HG03575 (cell line): ENCODE data around the gene SLC7A5.
"Not testable (repeated sequence)": the region's sequence is repeated elsewhere in the genome, so short reads cannot be mapped to it uniquely, and the experiment has no call there.

ENCODE experiments used
- ATAC-seq: cut with Tn5 transposase; IDR thresholded peaks from one replicate; pipeline ENCODE4 v1.9.1; 2021; ENCODE audit not compliant: unreplicated experiment, insufficient number of reproducible peaks, low FRiP score; ENCODE audit errors: extremely low read depth

Gene SLC7A5

GRCh38 chr16:87837627-87838289 lies 31.5 kb downstream of the SLC7A5 start:
- no peak for ATAC-seq

- no peak for ATAC-seq
Measured at GRCh38 chr16:87836844-87837581, 32.3 kb downstream of the SLC7A5 start.

- no peak for ATAC-seq
Measured at GRCh38 chr16:87836346-87836843, 32.9 kb downstream of the SLC7A5 start.

GRCh38 chr16:87835882-87836331 lies 33.4 kb downstream of the SLC7A5 start:
- no peak for ATAC-seq

- ATAC-seq = no peak
Measured at GRCh38 chr16:87834668-87835473, 34.4 kb downstream of the SLC7A5 start.

DNA sequence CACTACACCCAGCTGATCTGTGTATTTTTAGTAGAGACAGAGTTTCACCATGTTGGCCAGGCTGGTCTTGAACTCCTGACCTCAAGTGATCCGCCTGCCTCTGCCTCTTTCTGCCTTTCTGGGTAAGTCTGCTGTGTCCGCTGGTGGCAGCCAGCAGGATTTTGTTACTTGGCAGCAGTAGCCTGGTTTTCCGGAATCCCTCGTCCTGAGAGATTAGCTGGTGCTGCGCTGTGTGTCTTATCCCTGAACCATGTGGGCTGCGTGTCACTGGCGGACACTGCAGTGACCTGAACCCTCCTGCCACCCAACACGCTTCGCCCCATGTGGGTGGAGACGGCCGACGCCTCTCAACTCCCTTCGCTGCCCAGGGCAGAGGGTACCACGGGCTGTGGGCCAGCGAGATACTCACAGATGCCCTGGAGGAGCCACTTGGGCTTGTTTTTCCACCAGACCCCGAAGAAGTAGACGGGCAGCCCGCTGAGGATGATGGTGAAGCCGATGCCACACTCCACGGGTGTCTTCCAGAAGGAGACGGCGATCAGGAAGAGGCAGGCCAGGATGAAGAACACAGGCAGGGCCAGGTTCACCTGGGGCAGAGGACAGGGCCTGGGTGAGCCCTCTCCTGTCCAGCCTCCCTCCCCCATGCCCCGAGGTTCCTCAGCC lies 35.2 kb downstream of the SLC7A5 start:
- ATAC-seq = no peak

GRCh38 chr16:87833548-87833947 lies 35.8 kb downstream of the SLC7A5 start:
- ATAC-seq = no peak

DNA sequence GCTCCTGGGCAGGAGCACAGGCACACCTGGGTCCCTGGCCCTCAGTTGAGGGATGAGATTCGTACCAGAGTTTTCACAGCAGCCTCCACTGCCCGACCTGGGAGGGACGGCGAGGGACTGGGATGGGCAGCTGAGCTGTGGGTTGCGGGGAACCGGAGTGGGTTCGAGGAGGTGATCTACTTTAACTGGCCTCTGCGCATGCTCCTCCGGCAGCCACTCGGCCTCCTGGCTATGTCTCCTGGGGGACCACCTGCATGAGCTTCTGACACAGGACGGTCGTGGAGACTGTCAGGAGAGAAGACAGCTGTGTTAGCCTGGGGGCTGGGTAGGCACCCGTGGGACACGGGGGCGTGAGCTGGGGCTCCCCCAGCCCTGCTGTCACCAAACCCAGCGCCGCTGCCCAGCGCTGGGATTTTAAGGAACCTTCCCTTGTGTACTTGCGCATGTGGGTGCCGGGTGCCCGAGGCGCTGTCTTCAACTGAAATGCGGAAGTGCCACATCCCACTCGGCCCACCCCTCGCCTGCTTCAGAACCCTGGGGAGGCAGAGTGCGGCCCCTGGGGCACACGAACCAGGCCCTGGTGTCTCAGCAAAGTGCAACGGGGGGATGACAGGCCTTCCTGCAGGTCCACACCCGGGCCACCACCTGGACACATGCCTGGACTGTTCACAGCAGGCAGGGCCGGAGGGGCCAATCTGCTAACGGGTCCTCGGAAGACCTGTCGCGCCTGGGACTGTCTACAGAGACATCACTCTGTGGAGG lies 36.4 kb downstream of the SLC7A5 start:
- no peak for ATAC-seq

- no peak for ATAC-seq
Measured at GRCh38 chr16:87832137-87832527, 37.2 kb downstream of the SLC7A5 start.

GRCh38 chr16:87831421-87832136 lies 37.7 kb downstream of the SLC7A5 start:
- no peak for ATAC-seq

DNA sequence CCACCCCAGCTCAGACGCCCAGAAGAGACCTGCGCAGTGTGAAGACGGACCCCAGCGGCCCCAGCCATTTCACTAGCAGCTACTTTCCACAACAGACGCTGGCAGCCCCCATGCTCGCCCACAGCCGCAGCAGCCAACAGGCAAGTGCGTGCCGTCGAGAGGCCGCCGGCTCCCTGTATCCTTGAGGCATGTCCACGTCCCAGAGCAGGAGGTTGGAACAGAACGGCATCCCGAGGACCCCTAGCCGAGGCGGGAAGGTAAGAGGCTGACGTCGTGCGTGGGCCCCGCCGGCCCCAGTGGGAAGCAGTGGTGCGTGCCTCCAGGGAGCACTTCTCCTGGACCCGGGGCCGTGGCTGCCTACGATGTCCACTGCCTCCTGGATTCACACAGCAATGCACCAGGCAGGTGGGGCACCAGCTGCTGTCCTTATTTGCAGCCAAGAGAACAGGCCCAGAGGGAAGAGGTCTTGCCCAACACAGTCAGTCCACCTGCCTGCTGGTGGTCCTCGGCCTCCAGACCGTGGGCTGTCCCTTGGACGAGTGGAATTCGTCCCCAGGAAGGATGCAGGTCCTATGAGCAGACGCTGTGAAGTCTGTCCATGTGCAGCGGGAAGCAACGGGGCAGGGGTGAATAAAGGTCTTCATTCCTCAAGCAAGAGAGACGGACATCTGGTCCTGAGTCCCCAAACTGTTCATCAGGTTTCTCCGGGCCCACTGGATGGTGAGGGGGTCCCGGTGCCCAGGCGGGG lies 38.5 kb downstream of the SLC7A5 start:
- no peak for ATAC-seq

DNA sequence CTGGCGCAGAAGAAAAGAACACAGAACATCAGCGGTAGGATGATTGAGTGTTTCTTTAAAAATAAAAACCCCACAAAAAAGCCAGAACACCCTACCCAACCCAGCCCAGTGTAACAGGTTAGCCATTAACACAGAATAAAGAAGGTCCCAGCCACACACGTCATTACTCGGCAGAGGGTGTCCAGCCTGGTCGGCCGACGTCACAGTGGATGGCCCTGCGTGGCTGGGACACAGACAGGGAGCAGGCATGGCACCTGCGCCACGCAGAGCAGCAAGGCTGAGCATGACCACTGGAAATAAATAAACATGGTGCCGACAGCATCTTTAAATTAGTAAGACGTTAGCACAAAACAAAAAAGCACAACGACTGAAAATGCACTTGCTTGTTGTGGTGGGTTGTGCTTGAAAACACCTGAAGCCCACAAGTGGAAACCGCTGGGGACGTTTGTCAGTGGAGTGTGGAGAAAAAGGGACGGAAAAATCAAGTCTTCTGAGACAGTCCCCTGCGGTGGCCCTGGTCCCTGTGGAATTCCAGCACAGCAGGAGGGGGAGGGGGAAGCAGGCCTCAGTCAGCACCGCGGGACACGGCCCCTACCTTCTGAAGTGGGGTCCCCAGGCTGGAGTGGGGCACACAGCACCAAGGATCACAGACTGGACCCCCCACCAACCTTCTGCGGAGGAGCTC lies 39.2 kb downstream of the SLC7A5 start:
- no peak for ATAC-seq

DNA sequence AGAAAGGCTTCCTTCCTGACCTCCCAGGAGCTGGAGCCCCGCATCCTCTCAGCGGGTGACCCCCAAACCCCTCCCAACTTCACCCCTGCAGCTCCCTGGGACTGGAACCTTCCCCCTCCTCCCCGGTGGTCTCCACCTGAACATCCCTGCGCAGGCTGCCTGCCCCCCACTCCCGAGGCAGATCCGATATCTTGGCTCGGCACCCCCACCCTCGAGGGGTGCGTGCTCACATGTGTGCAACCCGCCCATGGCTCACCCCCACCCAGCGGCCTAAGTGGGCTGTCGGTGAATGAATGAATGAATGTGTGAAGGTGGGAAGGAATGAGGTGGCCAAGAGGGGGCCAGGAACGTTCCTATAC lies 39.7 kb downstream of the SLC7A5 start:
- ATAC-seq = no peak

DNA sequence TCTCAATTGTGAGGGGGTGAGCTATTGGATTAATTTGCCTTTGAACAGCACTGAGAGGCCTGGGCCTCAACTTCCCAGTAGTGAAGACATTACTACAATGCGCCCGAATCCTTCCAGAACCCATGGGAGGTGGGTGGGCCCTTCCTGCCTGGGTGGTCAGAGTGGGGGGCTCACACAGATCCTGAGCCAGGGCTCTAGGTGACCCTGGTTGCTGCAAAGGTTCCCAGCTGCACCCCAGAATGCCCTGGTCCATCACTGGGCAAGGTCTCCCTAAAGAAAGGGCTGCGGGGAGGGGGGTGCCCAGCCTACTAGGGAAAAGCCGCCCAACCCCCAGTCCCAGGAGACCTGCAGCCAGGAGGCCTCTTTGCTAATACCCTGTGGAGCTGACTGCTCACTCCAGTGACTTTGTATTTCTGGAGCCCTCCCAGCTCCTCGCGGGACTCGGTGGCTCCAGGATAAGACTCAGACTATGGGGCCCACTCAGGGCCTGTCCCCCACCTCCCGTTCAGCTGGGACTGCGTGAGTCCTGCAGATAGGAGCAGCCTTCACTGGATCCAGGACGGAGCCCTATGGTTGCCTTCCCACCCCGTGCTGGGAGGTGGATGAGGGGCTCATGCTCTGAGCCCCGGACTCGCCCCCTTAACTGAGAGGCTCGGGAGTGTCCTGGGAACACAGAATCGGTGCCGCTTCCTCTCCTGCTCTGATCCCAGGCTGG lies 40.2 kb downstream of the SLC7A5 start:
- ATAC-seq = no peak

DNA sequence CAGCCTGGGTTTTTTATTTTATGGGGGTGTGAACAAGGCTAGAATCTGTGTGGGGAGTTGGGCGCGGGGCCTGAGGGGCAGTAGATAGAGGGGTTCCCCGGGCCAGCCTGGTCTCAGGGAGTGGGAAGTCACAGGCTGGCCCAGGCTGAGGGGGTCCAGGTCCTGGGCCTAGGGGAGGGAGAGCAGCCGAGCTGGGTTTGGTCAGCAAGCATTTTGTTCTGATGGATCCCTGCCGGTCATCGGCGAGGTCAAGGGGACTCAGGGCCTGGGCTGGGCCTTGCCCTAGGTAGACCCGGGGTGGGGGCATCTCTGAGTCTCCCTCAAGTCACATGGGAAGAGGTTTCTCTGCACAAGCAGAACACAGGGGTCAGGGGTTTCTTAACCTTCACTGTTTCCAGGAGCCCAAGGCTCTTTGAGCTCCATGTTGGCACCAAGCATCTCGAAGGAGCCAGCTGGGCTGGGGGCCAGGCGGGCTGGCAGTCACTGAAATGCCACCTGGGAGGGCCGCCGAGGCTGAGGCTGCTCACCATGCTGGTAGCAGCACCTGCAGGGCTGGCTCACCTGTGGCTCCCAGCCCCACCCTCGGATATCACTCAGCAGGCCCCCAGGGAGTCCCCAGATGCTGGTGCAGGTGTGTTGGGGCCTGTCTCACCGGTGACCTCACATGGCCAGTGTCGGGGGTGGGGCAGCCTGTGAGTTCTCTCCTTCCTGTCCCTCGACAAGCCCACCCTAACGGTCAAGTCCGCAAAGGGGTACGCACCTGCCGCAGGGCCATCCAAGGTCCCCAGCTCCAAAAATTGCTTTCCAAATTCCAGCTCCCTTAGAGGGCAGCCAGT lies 41.0 kb downstream of the SLC7A5 start:
- no peak for ATAC-seq

GRCh38 chr16:87827588-87827915 lies 41.8 kb downstream of the SLC7A5 start:
- not testable (repeated sequence) for ATAC-seq
